NCI-H748 treated with DMSO at 0.1 percent for 48 hours (cell line): ENCODE results near the gene HABP2.

Experiments
- DNase-seq: peaks from one replicate; lab custom pipeline; 2025; lab: John Stamatoyannopoulos, UW

HABP2 gene

DNA sequence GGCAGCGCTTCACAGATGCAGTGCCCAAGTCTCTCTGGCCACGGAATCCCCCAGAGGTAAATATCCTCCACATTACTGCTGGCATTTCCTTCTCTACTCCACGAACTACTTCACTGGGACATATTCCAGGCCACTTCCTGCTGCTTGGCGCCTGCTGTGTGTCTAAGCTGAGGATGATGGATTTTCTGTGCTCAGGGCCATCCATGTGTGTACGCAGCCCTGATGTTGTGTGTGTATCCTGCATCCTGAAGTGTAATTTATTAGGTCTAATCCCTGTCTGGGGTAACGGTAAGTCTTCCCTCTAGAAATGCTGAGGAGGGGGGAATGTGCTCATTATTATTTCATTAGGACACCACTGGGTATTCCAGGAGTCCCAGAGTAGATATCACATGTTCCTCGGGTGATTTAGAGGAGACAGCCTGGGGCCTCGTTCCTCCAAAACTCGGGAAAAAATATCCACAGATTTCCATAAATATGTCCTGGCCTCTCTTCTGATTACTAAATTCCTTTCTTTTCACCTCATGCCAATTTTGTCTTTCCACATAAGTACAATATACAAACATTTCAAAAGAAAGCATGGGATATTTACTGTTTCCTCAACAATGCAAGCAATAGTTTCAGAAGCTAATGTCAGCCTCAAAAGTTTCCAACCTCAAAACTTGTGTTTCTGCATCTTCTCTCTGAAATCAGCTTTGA is 25.5 kb upstream of the HABP2 start:
- DNase-seq: no peak

DNA sequence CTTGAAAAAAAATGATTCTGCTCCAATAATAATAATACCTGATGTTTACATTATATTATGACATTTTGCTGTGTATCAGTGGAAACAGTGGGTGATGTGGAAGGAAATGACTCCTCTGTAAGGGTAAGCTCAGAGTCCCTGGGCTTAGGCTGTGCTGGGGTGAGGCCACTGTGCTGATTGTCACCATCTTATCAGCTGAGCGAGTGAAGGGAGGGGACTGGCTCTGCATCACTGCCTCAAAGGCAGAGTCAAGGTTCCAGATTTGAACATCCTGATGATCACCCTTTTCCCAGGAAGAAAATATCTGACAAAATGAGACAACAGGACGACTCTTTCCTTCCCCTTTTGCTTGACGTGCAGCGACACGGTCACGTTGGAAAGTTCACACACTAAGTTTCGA is 24.0 kb upstream of the HABP2 start:
- DNase-seq: no peak

DNA sequence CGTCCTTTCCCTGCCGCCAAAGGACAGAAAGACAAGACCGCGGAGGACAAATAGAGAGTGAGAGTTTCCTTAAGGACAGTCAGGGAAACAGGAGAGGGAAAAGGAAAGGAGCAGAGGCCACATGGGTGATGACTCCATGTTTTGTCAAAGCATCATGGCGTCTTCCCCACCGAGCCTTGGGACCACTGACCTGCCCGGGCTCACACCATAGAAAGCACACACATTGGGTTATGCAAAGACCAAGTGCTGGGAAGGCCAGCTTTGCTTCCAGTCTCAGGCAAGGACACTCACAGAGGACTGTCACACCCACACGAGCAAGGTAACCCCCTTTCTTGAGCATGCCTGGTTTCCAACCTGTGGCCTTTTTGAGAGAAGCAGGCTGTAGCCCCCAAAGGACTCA is 23.3 kb upstream of the HABP2 start:
- DNase-seq: no peak

DNA sequence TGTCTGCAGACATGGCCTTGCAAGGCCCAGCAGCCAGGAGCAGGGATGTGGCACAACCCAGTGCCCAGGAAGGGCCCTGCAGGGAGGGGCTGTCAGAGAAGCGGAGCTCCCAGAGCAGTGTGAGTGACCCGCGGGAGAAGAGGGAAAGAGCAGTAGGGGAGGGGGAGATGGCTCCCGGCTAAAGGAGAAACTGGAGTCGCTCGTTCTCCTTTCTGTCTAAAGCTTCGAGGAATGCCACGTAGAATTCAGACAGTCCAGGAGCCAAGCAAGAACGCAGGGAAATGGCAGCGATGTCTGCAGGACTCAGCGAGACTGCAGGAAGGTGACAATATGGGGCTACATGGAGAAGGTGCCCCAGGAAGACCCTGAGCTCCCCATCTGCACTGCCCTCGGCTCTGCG is 22.4 kb upstream of the HABP2 start:
- DNase-seq: no peak

DNA sequence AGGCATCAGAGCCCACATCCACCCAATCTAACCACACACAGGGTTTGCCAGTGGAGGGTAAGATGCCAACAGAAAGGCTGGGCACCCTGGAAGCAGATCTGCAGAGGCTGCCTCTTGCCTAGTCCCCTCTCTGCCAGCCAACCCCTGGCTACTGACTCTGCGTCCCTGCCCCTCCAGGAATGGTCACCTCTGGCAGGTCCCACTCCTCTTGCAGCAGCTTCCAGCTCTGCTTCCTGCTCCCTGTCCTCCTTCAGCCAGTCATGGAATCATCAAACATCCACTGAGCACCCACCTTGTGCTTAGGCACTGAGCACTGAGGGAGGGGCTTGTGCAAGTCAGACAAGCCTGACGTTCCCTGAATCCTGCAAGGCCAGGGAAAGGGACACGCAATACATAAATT is 20.1 kb upstream of the HABP2 start:
- DNase-seq: no peak

DNA sequence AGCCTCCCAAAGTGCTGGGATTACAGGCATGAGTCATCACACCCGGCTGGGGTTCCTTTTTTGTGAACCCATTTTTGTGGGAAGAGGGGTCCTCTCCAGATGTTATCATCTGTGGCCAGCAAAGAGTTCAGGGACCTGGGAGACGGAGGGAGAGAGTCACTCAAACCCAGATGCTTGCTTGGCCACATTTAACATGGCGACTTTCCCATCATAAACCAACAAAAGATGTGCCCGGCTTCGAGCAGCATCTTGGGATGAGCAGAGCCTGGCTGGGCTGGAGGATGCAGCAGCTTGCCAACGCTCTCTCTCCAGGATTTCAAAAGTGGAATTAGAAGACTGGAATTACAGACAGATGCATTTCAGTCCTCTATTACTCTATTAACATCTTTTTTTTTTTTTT is 19.1 kb upstream of the HABP2 start:
- no peak for DNase-seq

DNA sequence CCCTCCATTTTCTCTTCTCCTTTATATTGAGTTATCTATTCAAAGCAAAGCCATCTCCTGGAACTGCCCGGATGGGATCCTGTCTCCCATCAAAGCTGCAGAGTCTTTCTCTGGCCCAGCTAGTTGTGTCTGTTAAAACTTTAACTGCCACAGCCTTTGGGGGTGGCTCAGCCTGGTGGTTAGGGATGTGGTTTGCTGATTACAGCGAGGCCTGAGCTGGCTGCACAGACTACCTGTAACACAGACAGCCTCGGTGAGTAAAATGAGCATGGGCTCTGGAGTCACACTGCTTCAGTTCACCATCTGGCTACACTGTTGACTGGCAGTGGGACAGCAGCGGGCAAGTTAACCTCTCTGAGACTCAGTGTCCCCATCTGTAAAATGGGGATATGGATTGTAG is 18.4 kb upstream of the HABP2 start:
- no peak for DNase-seq

DNA sequence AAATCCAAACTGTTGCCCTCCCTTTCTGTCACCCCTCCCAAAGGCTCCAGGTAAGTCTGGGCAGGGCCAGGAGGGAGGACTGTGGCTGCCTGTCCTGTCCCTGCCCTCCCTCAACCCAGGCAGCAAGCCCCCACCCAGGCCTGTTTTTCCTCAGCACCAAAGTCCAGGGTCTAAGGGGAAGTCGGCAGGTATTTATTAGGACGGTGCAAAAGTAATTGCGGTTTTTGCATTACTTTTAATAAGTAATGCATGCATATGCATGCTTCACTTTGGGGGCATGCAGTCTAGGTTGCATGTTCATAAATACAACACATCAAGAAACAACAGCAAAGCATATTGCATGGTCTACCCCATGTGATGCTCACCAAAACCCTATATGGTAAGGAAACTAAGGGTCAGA is 15.2 kb upstream of the HABP2 start:
- DNase-seq: no peak

DNA sequence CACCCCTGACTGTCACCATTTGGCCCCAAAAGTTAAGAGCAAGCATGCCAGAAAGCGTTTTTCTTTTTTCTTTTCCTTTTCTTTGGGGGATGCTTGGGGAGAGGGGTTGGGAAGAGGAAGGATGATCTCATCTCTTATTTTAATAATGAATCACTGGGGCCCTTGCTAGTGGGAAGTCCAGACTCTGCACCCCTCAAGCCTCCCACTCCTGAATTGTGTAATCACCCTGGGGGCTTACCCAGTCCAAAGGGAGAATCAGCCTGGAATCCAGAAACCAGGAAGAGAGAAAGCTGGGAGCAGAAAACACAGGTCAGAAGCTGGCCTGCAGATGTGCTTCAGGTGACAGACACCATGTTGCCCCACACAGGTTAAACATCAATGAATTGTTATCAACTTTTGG is 14.7 kb upstream of the HABP2 start:
- no peak for DNase-seq

DNA sequence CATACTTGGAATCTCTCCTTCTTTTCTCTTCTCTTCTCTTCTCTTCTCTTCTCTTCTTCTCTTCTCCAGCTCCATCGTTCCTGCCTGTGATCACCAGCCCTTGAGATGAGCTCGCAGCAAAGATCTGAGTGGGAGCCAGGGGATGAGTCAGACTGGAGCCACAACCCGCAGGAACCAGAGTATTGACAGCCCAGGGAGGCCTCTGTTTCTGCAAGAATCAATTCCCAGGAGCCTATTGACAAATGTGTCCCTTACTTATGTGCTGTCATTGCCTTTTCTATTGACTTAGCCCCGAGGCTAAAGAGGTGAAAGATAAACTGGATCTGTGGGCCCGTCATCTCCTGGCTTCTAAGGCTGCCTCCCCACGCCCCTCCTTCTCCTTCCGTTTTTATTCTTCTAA is 13.1 kb upstream of the HABP2 start:
- no peak for DNase-seq

DNA sequence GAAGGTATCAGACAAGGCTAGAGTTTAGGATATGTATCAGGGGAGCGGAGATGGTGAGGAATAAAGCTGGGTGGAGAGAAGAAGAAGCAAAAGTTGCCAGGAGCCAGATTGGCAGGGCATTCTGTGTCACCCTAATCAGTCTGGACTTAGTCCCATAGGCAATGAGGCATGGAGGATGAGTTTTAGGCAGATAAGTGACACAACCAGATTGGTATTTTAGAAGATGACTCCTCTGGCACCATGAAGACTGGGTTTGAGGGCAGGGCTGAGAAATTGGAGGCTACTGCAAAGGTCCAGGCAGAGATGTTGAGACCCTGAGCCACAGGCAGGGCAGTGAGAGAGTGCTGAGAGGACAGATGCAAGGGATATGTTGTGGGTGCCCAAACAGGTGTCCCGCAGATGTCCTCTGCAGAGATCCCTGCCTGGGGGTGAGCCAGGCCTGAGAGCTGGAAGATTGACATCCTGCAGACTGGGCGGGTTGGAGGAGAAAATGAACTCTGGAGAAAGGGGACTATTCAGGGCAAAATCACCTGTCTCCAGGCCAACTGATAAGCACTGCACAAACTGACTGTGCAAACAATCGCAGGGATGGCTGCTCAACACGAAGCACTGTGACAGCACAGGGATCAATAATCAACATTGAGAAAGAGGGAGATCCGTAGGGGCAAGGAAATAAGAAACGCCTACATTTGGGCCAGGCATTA is 11.9 kb upstream of the HABP2 start:
- no peak for DNase-seq

DNA sequence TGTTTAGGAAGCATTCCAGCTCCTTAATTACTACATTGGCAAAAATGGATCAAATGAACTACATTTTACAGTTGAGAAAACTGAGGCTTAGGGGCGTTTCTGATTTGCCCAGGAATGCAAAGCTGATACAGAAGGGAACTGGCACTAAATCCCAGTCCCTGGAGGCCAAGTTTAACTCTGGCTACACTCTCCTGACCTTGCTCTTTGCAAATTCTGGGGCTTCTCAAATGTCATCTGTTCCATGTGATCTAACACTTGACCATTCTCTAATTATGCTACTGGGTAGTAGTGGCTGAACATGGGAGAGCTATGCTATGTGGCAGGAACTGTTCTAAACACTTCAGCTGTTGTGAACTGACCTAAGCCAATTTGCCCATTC is 11.3 kb upstream of the HABP2 start:
- no peak for DNase-seq

DNA sequence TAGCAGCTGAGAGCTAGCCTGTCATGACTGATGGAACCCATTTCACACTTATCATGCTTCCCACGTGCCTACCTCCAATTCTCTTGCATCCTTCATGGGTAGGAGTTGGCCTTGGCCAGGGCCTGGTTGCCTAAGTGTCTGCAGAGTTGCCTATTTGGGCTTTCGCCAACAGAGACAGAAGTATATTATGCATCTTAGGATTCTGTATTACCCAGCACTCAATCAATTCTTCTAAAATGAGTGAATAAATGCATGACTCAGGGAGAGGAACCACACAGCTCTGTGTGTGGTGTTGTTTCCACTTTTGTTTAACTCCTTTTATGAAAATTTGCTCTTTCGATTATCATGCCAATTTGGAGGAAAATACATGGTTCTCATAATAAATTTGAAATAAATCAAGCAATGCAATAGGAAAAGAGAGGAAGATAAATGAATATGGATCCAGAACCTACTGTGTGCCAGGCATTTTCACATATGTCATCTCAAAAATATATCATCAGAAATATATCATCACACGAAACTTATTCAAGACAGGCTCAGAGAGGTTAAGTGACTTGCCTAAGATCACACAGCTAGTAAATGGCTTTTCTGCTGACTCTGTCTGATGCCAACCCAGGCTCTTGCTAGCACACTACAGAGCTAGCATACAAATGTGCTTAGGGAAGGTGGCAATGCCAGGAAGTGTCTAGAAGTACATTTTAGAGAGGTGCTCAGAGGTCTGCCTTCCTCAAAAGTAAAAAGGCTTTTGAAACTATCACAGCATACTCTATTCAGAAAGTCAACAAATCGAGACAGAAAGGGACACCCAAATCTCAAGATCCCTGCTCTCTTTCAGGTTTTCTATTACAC is 9.5 kb upstream of the HABP2 start:
- DNase-seq: no peak

DNA sequence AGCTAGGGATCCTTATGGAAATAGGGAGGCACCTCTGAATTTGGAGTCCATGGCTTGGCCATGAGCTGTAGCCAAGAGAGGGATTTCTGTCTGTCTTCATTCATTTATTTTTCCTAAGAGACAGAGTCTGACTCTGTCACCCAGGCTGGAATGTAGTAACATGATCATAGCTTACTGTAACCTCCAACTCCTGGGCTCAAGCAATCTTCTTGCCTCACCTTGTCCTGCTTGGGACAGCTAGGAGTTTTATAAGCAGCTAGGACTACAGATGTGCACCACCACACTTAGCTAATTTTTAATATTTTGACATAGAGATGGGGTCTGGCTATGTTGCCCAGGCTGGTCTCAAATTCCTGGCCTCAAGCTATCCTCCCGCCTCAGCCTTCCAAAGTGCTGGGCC is 8.5 kb upstream of the HABP2 start:
- DNase-seq: no peak

DNA sequence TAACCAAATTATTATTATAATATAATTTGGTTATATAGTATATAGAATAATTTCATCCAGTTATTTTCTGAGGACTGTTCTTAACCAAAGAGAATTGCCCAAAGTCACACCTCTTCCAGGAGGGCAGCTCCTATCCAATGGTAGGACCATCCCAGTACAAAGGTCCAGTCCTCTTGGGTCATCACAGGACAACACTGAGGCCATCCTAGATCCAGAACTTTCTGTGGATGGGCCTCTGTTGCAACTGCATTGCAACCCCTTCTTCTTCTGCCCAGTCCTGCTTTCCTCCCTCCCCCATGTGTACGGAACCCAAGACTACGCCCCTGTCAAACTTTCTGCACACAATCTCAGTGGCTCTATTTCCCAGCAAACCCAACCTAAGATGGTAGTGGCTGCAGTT is 5.4 kb upstream of the HABP2 start:
- no peak for DNase-seq

DNA sequence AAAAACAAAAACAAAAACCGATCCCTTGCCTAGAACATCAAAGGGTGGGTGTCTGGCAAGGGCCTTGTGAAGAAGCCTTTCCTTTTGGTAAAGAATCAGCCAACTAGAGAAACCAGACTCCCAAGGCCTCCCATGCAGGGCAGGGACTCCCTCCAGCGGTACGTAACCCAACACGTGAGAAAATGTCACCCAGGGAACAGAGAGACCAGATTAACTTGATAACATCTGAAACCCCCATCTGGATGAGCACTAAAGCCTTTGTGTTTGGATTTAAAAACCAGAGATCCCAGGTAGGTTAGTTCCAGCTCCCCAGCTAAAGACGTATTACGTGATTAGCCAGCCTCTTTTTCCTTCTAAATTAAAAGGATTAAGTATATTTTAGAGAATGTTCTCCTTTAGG is 3.0 kb upstream of the HABP2 start:
- DNase-seq: no peak

DNA sequence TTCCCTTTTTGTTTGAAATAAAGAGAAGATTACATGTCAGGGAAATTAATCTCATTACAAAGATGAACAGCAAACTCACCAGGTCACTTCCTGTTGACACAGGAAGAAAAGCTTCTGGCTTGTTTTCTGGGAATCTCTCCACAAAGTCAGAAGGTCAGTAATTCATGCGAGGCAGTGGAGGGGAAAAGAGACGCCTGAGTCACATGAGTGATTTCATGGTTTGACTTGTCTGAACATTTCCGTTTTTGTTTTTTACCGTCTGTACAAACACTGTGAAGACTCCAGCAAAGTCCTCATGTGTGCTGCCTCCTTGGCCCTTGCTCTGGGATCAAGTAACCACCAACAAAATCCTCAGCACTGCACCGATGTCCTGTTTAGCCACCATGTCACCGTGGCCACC is 2.5 kb upstream of the HABP2 start:
- DNase-seq: no peak

DNA sequence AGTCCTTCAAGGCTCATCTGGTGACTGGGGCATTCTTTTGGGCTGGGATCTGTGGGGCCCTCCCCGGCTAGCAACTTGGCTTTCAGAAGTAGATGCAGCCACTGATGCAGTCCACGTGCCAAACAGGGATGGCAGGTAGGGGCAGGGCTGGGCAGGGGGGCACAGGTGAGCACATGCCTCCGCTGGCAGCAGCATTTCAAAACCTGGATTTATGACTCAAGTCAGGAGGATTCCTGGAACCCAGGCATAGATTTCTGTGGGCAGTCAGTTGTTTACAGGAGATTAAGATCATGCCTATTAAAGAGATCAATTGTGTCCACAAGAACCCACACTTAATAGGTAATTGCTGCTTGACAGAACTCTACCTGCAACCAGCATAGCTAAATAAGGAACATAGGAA is 839 bp upstream of the HABP2 start:
- DNase-seq: no peak

DNA sequence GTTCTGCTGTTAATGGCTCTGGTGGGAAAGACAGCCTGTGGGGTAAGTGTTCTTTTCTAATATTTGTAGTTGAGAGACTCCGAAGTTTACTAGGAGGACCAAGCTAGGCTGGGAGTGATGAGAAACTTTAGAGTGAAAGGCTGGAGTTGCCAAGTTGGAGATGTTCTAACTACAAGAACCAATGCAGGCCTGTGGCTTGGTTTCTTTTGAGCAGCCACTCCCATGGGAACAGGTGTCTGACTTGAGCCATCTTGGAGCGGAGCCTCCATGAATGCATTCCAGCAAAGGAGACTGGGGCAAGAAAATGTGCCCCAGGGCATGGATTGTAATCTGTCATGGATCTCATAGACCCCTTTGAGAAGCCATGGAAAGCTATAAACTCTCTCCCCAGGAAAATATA is 296 bp downstream of the HABP2 start:
- no peak for DNase-seq

DNA sequence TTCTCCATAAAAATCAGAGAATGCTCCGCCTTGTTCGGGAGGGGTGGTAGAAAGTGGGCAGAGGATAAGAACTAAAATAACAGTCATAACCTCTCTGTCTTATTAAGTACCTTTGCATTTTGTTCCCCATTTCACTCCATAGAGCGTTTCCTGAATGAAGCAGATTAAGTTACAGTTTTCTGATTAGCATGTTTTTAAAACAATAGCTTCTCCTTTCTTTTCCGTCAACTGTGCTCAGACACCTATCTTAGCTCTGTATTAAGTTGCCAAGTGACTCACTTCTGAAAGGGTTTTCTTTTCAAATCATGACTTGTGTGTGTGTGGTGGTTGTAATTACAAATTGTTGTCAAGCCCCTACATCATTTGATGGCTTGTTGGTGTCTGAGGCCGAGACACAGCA is 1.4 kb downstream of the HABP2 start:
- no peak for DNase-seq

DNA sequence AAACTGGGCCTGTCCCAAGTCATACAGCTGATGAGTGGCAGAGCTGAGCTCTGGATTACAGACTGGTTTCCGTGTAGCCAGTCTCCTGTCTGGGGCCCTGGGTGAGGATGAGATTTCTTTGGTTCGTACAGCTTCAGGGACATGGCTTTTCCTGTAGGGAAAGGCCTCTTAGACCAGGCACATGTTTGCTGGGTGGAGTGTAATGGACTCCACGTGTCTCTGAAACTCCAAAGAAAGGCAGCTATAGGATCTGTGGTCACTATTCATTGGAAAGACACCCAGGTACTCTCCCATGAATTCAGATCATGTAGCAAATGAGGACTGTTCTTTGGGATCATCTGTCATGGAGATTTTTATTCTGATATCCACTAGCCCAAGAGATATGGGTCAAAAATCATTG is 2.4 kb downstream of the HABP2 start:
- no peak for DNase-seq

DNA sequence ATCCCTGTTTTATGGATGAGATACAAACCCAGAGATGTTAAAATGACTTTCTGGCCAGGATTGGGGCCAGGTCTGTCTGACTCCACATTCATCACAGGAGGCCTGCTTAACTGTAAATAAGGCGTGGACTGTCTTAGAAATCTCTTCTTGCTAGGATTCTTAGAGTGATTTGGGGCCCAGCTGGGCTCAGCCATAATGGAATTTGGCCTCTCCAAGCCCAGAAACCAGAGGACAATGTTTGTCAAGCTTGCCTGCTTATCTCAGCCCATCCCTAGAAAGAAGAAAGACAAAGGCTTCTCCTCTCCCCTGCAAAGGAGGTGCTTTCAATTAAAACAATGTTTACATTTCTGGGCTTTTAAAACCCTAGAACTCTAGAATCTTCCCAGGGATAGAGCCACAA is 2.9 kb downstream of the HABP2 start:
- DNase-seq: no peak

DNA sequence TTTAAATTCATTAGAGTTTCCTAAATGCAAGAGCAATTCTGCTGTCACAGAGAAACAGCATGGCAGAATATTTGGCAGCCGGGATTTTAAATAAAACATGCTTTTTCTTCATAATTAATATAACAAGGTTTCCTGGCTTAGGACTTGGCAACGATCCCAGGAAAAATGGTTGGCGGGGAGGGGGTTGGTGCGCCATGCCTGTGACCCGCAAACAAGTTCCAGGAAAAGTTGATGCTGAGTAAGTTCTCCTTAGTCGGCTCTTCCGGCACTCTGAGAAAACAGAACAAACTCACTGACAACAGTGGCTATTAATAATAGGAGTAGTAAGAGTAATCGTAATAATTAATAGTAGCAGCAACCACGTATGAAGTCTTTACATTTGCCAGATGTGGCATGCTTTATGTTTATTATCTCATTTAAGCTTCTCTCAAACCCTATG is 4.6 kb downstream of the HABP2 start:
- no peak for DNase-seq
